Kidney epithelial cell (primary cell): ENCODE results near the gene RBM17. TPM values are rescaled to one million over a fixed set of nuclear protein-coding genes. Genes with fewer than 3 reads are reported as not detected.

ENCODE experiments used
- DNase-seq: peaks from one replicate; pipeline ENCODE4 v3.0.0-alpha.2; 2010; ENCODE audit warnings: low read depth
- H3K27me3 ChIP-seq: 2 replicates; pipeline ENCODE4 v1.6.0; 2011; ENCODE audit warnings: low read length; ENCODE audit not compliant: control insufficient read depth, insufficient read depth
- H3K36me3 ChIP-seq: 2 replicates; pipeline ENCODE4 v1.5.1; 2011; ENCODE audit warnings: low read length; ENCODE audit not compliant: control insufficient read depth, insufficient read depth
- H3K4me3 ChIP-seq: 2 replicates; pipeline ENCODE4 v1.5.1; 2011; ENCODE audit warnings: low read depth, mild to moderate bottlenecking, control low read depth, low read length
- CTCF ChIP-seq: IDR thresholded peaks from 2 replicates; pipeline ENCODE4 v1.5.1; 2011; ENCODE audit warnings: mild to moderate bottlenecking, moderate library complexity, low read length, control low read depth, inconsistent platforms; ENCODE audit not compliant: insufficient read depth, poor library complexity, severe bottlenecking
- total RNA-seq: library from RNA; depleted of rRNA; stranded (reverse); fragments of >200 nt; gene quantifications from 2 replicates; pipeline ENCODE4 v1.2.3, GENCODE V29; 2015

Gene RBM17
- total RNA-seq, 1 donor from 2014 or later = 37.8 TPM

DNA sequence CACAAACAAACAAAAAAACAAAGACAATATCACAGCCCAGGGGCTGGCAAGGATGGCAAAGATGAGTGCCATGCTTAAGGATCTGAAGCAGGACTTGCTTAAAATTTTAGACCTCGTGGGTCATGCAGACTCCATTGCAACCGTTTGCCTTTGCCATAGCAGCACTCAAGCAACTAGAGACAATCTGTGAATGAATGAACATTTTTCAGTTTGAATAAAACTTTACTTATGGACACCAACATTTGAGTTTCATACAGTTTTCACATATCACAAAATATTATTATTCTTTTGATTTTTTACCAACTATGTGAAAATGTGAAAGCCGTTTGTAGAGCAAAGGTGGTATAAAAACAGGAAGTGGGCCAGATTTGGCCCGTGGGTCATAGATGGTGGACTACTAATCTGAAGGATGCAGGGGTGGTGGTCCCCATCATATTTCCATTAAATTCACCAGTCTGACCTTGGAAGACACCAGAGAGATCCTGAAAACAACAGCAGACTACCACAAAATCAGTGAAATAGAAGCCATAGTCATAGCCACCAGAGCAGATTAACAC, 8.3 kb upstream of the RBM17 start:
- Histone ChIP-seq H3K27me3 (peaks cover 10% of the 10 kb centered on the region), H3K36me3 (no peaks in the 10 kb centered on the region), H3K4me3 (no peak overlapping the region)
- TF ChIP-seq CTCF = no peak
- DNase-seq = no peak

DNA sequence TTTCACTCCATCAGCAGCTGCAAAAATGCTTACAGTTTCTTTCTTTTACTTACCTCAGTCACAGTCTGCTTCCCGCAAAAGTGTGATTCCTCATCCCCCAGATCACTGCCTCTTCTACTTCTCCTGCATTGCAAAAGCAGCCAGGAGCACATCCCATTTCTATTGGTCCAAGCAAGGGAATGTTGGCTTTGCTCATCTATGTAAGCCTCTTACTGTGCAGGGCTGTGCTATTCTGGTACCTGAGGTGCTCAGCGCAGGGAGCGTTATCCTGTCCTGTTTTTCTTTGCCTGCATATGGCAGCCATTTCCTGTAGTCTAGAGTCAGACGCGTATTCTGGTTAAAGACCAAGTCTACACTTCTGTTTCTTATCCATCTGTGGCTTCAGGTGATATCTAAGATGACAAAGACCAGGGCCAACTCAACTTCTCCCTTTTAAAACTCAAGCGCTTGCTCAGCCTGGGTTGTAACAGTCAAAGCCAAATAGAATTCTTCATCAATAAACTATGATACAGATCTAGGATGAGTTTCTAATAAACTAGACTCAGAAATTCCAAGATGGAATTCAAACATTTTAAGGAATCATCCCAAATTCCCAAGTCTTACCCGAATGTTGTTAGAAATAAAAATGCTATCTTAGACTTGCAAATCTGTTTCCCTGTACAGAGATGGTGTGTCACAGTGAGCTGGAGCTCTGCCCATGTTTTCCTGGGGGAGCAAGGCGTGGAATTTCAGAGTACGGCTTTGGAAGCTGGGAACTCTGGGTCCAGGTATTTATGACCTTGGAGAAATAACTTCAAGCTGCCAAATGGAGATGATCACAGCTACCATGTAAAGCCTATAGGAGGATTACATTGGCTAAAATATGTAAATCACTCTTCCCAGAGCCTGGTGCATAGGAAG, 6.1 kb upstream of the RBM17 start:
- H3K36me3 ChIP-seq = no peaks in the 10 kb centered on the region
- no peak for DNase-seq
- TF ChIP-seq CTCF = no peak
- H3K27me3 ChIP-seq = peaks cover 6% of the 10 kb centered on the region
- H3K4me3 ChIP-seq = no peak overlapping the region

GRCh38 chr10:6083523-6084475, 5.0 kb upstream of the RBM17 start:
- TF ChIP-seq CTCF = no peak
- DNase-seq = no peak
- Histone ChIP-seq H3K36me3 (no peaks in the 10 kb centered on the region), H3K4me3 (no peak overlapping the region), H3K27me3 (peaks cover 4% of the 10 kb centered on the region)

DNA sequence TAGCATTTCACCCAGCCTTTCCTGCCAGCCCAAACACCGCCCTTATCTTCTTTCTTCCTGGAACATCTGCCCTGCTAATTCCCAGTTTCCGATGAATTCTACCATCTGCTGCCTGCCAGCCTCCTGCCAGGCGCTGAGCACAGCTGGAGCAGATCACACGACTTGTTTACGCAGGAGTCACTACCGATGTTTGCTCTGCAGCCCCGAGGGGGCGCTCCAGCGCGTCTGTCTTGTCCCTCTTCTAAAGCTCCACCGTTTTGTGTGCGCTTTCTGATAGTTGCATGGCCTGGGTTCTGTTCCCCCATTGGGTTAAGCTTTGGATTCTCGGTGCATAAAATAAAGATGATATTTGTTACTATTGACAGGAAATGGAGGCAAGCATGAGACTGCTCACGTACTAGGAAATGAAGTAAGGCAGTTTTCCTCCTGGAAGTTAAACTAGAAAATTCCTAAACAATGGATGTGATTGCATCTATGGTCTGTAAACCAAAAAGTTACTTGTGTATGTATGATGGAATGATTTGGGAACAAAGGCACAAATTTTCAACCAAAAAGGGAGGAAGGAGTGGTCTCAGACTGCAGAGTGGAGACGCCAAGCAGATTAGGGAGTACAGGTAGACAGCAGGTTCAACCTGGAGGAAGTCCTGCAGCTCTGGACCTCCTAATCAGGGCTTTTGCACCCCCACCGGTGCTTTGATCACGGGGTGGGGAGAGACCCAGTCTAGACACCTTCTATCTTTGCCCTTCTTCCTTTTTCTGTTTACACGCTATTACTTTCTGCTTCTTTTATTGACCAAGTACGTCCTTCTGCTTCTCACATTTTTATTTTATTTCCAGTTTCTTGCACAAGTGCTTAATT, 2.2 kb upstream of the RBM17 start:
- peak; percentile 84 for TF ChIP-seq CTCF
- Histone ChIP-seq H3K36me3 (no peaks in the 10 kb centered on the region), H3K4me3 (no peak overlapping the region), H3K27me3 (peaks cover 4% of the 10 kb centered on the region)
- peak; percentile 44 for DNase-seq

DNA sequence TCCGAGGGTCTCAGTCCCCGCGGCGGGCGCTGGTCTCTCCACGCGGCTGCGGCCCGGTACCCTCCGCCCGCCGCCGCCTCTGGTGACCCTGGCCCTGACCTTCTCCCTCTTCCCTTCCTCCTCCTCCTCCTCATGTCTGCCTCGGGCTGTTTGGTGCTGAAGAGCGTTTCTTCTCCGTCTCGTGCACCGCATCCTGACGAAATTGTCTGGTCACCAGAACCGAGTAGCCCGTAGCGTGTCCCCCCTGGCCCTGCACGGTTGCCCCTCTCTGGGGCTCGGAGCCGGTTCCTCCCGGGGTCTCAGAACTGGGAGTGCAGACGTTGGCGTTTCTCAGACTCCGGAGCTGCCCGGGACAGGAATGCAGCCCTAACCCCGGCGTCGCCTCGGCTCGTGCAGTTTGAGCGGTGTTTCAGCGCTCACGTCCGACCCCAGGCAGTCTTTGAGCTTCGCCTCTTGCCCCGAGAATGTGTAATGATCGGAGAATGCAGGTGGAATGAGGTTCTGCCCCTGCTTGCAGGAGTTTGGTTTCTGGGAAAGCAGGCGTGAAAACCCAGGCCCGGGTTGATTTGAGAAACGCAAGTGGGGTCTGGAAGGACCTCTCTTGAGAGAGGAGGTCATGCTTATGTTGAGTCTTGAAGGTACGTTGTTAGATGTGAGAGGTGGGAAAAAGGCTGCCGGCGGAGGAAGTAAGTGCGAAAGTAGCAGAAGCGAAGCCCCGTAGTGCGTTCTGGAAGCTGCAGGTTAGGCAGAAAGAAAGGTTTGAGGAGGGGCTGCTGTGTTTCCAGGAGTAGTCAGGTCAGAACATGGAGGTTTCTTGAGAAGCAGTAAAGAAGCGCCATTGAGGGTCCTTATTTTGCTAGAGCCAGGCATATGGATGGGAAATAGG, 743 bp downstream of the RBM17 start:
- TF ChIP-seq CTCF = no peak
- DNase-seq = no peak
- no peaks in the 10 kb centered on the region for H3K36me3 ChIP-seq
- H3K27me3 ChIP-seq = no peaks in the 10 kb centered on the region
- peak overlapping the region; percentile 96 for H3K4me3 ChIP-seq
